HEK293 (cell line): ENCODE measurements around the gene CCDC120.

Source experiments
- IKZF3 ChIP-seq: fragments of 450-650 bp; IDR thresholded peaks from 2 replicates; pipeline ENCODE4 v1.5.0; 2018; ENCODE audit warnings: missing biosample characterization, mild to moderate bottlenecking, missing genetic modification characterization, moderate library complexity
- KLF16 ChIP-seq: fragments of 450-650 bp; formaldehyde crosslinking; IDR thresholded peaks from 2 replicates; pipeline ENCODE4 v1.5.1; 2017; ENCODE audit warnings: missing biosample characterization, missing genetic modification characterization
- SP2 ChIP-seq: fragments of 450-650 bp; formaldehyde crosslinking; IDR thresholded peaks from 2 replicates; pipeline ENCODE4 v1.5.1; 2016; ENCODE audit warnings: missing biosample characterization, missing genetic modification characterization
- ZBTB1 ChIP-seq: fragments of 450-650 bp; formaldehyde crosslinking; IDR thresholded peaks from 2 replicates; pipeline ENCODE4 v1.5.1; 2016; ENCODE audit warnings: missing biosample characterization, missing genetic modification characterization
- ZNF274 ChIP-seq, 2 experiments: fragments of 200-500 bp in 1 of 2; fragments of 450-650 bp in 1 of 2; sonication (Bioruptor generic) in 1 of 2; formaldehyde crosslinking in 1 of 2; IDR thresholded peaks; 2 replicates each; pipeline versions ENCODE4 v1.5.1 to v1.6.1; 2014 to 2016; ENCODE audit warnings: borderline replicate concordance in 1 of 2, inconsistent platforms in 1 of 2, low read length in 1 of 2, missing biosample characterization in 1 of 2, missing genetic modification characterization in 1 of 2
- ZNF335 ChIP-seq: fragments of 450-650 bp; formaldehyde crosslinking; conservative IDR thresholded peaks from 2 replicates; pipeline ENCODE4 v1.5.1; 2016; ENCODE audit warnings: missing biosample characterization, missing genetic modification characterization
- ZNF48 ChIP-seq: fragments of 450-650 bp; formaldehyde crosslinking; IDR thresholded peaks from 2 replicates; pipeline ENCODE4 v1.5.1; 2016; ENCODE audit warnings: missing biosample characterization, missing genetic modification characterization
- ZNF510 ChIP-seq: fragments of 450-650 bp; formaldehyde crosslinking; IDR thresholded peaks from 2 replicates; pipeline ENCODE4 v1.5.1; 2018; ENCODE audit warnings: mild to moderate bottlenecking, missing genetic modification characterization, missing biosample characterization; ENCODE audit not compliant: insufficient replicate concordance
- ZNF548 ChIP-seq: fragments of 450-650 bp; formaldehyde crosslinking; IDR thresholded peaks from 2 replicates; pipeline ENCODE4 v1.5.1; 2016; ENCODE audit warnings: missing biosample characterization, missing genetic modification characterization
- ZNF626 ChIP-seq: fragments of 450-650 bp; sonication (Bioruptor Pico); formaldehyde crosslinking; IDR thresholded peaks from 2 replicates; pipeline ENCODE4 v1.5.1; 2018; ENCODE audit warnings: missing biosample characterization, missing genetic modification characterization, inconsistent platforms
- ZNF629 ChIP-seq: fragments of 450-650 bp; formaldehyde crosslinking; IDR thresholded peaks from 2 replicates; pipeline ENCODE4 v1.5.1; 2017; ENCODE audit warnings: missing biosample characterization, missing genetic modification characterization
- TF ChIP-seq, protein P1 (sequence below): fragments of 450-650 bp; formaldehyde crosslinking; IDR thresholded peaks from 2 replicates; pipeline ENCODE4 v1.5.1; 2016; ENCODE audit warnings: missing biosample characterization, missing genetic modification characterization

DNA sequence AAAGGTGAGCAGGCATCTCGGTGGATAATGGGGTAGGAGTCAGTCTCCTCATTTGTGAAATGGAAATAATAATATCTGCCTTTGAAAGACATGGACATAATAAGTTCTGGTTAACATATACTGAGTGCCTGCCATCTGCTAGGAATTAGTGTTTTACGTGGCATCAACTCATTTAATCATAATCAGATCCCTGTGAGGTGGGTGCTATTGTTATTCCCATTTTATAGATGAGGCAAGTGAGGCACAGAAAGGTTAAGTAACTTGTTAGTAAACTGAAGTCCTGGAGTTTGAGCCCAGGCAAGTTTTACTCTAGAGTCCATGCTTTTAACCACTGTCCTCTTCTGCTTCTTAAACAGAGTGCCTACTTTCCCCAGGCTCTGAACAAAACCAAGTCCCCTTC, 7.5 kb downstream of the CCDC120 start:
- TF ChIP-seq IKZF3 = no peak
- TF ChIP-seq, protein P1, sequence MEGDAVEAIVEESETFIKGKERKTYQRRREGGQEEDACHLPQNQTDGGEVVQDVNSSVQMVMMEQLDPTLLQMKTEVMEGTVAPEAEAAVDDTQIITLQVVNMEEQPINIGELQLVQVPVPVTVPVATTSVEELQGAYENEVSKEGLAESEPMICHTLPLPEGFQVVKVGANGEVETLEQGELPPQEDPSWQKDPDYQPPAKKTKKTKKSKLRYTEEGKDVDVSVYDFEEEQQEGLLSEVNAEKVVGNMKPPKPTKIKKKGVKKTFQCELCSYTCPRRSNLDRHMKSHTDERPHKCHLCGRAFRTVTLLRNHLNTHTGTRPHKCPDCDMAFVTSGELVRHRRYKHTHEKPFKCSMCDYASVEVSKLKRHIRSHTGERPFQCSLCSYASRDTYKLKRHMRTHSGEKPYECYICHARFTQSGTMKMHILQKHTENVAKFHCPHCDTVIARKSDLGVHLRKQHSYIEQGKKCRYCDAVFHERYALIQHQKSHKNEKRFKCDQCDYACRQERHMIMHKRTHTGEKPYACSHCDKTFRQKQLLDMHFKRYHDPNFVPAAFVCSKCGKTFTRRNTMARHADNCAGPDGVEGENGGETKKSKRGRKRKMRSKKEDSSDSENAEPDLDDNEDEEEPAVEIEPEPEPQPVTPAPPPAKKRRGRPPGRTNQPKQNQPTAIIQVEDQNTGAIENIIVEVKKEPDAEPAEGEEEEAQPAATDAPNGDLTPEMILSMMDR (tag by site-specific recombination) = no peak
- no peak for TF ChIP-seq ZNF510 (tag by site-specific recombination)
- no peak for TF ChIP-seq SP2
- no peak for TF ChIP-seq ZNF48 (tag by site-specific recombination)
- no peak for TF ChIP-seq ZNF626 (tag by site-specific recombination)
- TF ChIP-seq ZNF335 (tag by site-specific recombination) = no peak
- TF ChIP-seq ZNF629 = no peak
- TF ChIP-seq ZNF548 (tag by site-specific recombination) = no peak
- no peak for TF ChIP-seq ZBTB1 (tag by site-specific recombination)
- no peak for TF ChIP-seq ZNF274 (IDR thresholded peaks at IDR 0.05; ENCODE audit: low read length)
- no peak for TF ChIP-seq ZNF274 (tag by site-specific recombination; IDR thresholded peaks at IDR 0.05; ENCODE audit: borderline replicate concordance)
- TF ChIP-seq KLF16 (tag by site-specific recombination) = no peak
